ENCODE data around the gene SEL1L. TPM values are rescaled to one million over a fixed set of nuclear protein-coding genes. Genes with fewer than 3 reads are reported as not detected.

The SEL1L gene
- total RNA-seq, 1 experiment from 2014 or later, result 53.7 TPM

- no peak for DNase-seq (ENCODE audit: low read depth, low spot score)
- CTCF ChIA-PET, result no interaction called here
- Histone ChIP-seq H3K36me3 (ENCODE audit: control insufficient read depth, insufficient read depth, low read length) (no peaks in the 10 kb centered on the region), H3K9me3 (ENCODE audit: control insufficient read depth, insufficient read depth, low read depth, low read length) (no peaks in the 10 kb centered on the region), H3K4me3 (ENCODE audit: low read depth in 2 of 2, low read length in 2 of 2) (no peak overlapping the region), H3K27ac (ENCODE audit: low read length) (no peak overlapping the region), H3K27me3 (ENCODE audit: control insufficient read depth, insufficient read depth, low read length) (no peaks in the 10 kb centered on the region), H3K4me1 (ENCODE audit: control insufficient read depth, insufficient read depth, low read length) (no peaks in the 10 kb centered on the region; the same call in 1 of the 2 replicates)
- no TSS peak for BruUV-seq (replicated peaks)
- intact Hi-C loops (cut with micrococcal nuclease; ENCODE audit: unreplicated experiment) (no loop called here), in situ Hi-C loops (cut with HindIII; ENCODE audit: low pct_unique_long_range_greater_than_20kb, low sequenced_read_pairs) (no loop called here)
- TF ChIP-seq TCF7L2 (IDR thresholded peaks at IDR 0.05; ENCODE audit: low read depth, low read length) (no peak), REST (IDR thresholded peaks at IDR 0.05; ENCODE audit: insufficient read depth in 1 of 2, low read depth in 2 of 2, low read length in 1 of 2) (no peak), POLR2AphosphoS5 (IDR thresholded peaks at IDR 0.05; ENCODE audit: low read depth, low read length) (no peak), SIN3A (IDR thresholded peaks at IDR 0.05; ENCODE audit: borderline replicate concordance, insufficient read depth, low read depth, low read length) (no peak)
- ATAC-seq, result no peak
- POLR2A ChIA-PET, result no interaction called here
These were observed 82.7 kb downstream of the SEL1L start for GRCh38 chr14:81450976-81451375.

DNA sequence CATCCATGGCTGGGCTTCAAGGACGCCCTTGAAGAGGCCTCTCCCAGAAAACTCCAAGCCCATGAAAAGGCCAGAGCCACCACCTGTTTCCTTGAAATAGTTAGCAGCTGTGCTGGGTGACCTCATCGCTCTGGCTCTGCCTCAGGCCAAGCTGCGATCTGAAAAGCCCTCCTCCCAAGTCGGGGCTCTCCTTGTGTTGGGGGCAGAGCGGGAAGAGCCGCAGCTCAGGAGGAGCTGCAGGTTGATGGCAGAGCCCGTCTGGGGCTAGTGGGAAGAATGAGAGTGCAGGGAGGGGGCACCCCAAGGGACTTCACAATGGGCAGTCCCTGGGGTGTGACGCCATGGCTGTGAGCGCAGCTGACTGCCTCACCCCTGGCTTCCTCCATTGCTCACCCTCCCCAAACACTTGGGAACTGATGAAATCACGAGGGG is 83.5 kb downstream of the SEL1L start:
- Histone ChIP-seq H3K4me3 (ENCODE audit: low read depth in 2 of 2, low read length in 2 of 2) (no peak overlapping the region), H3K36me3 (ENCODE audit: control insufficient read depth, insufficient read depth, low read length) (no peaks in the 10 kb centered on the region), H3K27ac (ENCODE audit: low read length) (no peak overlapping the region), H3K9me3 (ENCODE audit: control insufficient read depth, insufficient read depth, low read depth, low read length) (no peaks in the 10 kb centered on the region), H3K4me1 (ENCODE audit: control insufficient read depth, insufficient read depth, low read length) (no peaks in the 10 kb centered on the region; the same call in 1 of the 2 replicates), H3K27me3 (ENCODE audit: control insufficient read depth, insufficient read depth, low read length) (no peaks in the 10 kb centered on the region)
- in situ Hi-C loops (cut with HindIII; ENCODE audit: low pct_unique_long_range_greater_than_20kb, low sequenced_read_pairs) (no loop called here), intact Hi-C loops (cut with micrococcal nuclease; ENCODE audit: unreplicated experiment) (no loop called here)
- ATAC-seq, result no peak
- ChIA-PET POLR2A (interaction anchor here (0.5 kb wide), 1 partner anchor 576 kb away, joined by 4 read pairs; no protein-coding TSS in a partner anchor), CTCF (interaction anchor here (1.0 kb wide), 1 partner anchor 181 kb away, joined by 4 read pairs; no protein-coding TSS in a partner anchor)
- DNase-seq (ENCODE audit: low read depth, low spot score), result no peak
- no peak for TF ChIP-seq CTCF (IDR thresholded peaks at IDR 0.05)
- no peak for TF ChIP-seq POLR2AphosphoS5 (IDR thresholded peaks at IDR 0.05; ENCODE audit: low read depth, low read length)
- TF ChIP-seq SIN3A (IDR thresholded peaks at IDR 0.05; ENCODE audit: borderline replicate concordance, insufficient read depth, low read depth, low read length), result no peak
- no peak for TF ChIP-seq REST (IDR thresholded peaks at IDR 0.05; ENCODE audit: insufficient read depth in 1 of 2, low read depth in 2 of 2, low read length in 1 of 2)
- no peak for TF ChIP-seq TCF7L2 (IDR thresholded peaks at IDR 0.05; ENCODE audit: low read depth, low read length)
- no TSS peak for BruUV-seq (replicated peaks)

Data from Panc1 (cell line).